KG1 (cell line): ENCODE measurements around the gene MYO1E.
"Not testable (repeated sequence)": the region's sequence is repeated elsewhere in the genome, so short reads cannot be mapped to it uniquely, and the experiment has no call there.

Experiments used
- DNase-seq: peaks from one replicate; lab custom pipeline; 2025; lab: John Stamatoyannopoulos, UW

Gene MYO1E

GRCh38 chr15:59372352-59373211 is at the start of gene MYO1E:
Gene MYO1E (minus strand): TSS chr15:59372871. CDS start chr15:59372500, 371 bp downstream.
- DNase-seq: no peak

- DNase-seq: no peak
Observed at GRCh38 chr15:59420986-59421618, 48.4 kb upstream of the MYO1E start.

GRCh38 chr15:59420108-59420507 is 47.4 kb upstream of the MYO1E start:
- no peak for DNase-seq

DNA sequence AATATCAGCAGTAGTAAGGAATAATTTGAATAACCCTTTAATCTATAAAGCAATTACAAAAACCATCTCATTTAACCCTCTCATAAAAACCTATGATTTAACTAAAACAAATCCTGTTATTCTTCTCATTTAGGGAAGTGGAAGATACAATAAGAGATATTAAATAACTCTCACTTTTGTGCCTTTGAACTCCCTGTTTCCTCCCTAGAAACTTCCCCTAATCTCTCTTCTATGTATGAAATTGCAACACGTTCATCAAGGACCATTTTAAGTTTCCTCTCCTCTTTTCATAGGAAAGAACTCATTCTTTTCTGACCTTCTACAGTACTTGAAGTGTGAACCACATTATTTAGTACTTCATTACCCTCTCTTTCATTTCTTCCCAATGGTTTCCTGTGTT is 46.5 kb upstream of the MYO1E start:
- no peak for DNase-seq

DNA sequence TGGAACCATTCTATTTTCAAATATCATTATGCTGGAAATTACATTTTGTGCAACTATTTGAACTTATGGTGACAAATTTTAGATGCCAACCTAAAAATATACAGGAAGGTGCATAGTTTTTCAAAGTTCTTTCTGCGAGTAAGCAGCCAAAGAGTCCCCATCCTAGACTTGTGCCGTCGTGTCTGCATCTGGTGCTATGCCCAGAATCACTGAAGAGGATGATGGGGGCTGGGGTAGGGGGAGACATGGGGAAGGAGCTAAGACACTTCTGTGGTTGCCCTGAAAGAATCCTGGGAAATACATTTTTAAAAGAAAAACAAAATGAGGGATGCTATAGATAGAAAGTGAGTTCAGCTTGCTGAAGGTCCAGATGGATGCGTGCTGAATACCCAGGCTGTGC is 44.1 kb upstream of the MYO1E start:
- no peak for DNase-seq

DNA sequence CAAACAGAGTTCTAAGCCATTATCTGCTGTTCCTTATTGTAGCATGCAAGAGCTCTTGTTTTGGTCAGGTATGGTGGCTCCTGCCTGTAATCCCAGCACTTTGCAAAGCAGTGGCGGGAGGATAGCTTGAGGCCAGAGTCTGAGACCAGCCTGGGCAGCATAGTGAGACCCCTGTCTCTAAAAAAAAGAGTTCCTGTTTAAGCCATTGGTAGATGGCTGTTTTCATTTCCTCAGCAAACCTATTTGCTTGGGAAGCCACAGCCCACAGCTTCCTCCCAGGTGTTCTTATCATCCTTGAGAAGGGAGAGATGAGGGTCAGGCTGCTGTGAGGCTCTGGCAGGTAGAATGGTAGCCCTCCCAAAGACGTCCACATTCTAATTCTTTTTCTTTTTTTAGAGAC is 40.9 kb upstream of the MYO1E start:
- no peak for DNase-seq

GRCh38 chr15:59410391-59410896 is 37.8 kb upstream of the MYO1E start:
- no peak for DNase-seq

- DNase-seq: no peak
Observed at GRCh38 chr15:59407946-59408345, 35.3 kb upstream of the MYO1E start.

DNA sequence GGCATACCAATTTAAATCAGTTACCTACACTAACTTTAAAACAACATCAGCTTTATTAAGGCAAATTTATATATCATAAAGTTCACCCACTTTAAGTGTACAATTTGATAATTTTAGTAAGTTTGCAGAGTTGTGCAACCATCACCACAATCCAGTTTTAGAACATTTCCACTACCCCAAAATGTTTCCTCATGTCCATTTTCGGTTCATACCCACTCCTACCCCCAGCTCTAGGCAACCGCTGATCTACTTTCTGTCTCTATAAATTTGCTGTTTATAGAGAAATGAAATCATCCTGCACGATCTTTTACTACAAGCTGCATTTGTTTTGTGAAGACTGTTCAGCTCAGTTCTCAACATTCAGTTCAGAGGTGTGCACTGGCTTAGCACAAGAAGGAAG is 33.8 kb upstream of the MYO1E start:
- no peak for DNase-seq

DNA sequence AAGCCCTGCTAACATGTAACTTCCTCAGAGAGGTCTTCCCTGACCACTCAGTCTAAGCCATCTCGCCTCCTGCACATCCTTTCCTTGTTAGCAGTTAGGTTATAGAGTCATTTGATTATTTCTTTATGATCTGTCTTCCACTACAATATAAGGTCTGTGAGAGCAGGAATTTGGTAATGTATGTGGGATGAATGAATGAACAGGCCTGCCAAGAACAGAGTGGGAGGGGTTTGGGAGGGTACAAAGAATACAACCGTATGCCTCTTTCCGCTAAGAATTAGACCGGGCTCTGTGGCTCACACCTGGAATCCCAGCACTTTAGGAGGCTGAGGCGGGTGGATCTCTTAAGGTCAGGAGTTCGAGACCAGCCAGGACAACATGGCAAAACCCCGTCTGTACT is 32.4 kb upstream of the MYO1E start:
- DNase-seq: no peak

GRCh38 chr15:59401824-59402569 is 29.3 kb upstream of the MYO1E start:
- DNase-seq: no peak

GRCh38 chr15:59401051-59401823 is 28.6 kb upstream of the MYO1E start:
- not testable (repeated sequence) for DNase-seq

DNA sequence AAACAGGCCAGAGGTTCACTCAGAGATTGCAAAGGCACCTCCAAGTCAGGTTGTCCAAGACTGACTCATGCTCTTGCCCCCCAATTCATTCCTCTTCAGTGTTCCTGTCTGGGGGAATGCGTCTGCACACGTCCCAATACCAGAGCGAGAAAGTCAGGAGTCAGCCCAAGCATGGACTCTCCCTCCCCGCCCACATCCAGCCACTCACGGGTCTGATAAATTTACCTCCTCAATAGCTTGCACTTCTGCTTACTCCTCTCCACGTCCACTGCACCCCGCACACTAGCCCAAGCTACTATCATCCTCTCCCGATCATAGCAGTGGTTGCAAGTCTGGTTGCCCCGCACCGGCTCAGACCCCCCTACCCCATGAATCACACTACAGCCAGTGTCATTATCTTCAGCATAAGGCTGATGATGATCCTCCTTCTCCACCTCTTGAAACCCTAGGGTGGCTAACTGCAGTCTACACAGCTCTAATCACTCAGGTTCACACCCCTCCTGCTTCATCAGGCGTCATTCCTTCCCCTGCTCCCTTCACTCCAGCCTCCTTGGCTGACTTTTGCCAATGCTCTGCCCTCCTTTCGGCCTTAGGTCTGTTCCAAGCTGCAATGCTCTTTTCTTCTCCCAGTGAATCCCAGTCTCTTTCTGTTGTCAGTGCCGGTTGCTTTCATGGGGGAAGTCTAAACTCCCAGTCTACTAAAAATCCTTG is 27.6 kb upstream of the MYO1E start:
- no peak for DNase-seq

GRCh38 chr15:59399465-59400102 is 26.9 kb upstream of the MYO1E start:
- DNase-seq: no peak

GRCh38 chr15:59398220-59398619 is 25.5 kb upstream of the MYO1E start:
- no peak for DNase-seq

- no peak for DNase-seq
Observed at GRCh38 chr15:59396679-59397078, 24.0 kb upstream of the MYO1E start.

GRCh38 chr15:59396211-59396610 is 23.5 kb upstream of the MYO1E start:
- no peak for DNase-seq

DNA sequence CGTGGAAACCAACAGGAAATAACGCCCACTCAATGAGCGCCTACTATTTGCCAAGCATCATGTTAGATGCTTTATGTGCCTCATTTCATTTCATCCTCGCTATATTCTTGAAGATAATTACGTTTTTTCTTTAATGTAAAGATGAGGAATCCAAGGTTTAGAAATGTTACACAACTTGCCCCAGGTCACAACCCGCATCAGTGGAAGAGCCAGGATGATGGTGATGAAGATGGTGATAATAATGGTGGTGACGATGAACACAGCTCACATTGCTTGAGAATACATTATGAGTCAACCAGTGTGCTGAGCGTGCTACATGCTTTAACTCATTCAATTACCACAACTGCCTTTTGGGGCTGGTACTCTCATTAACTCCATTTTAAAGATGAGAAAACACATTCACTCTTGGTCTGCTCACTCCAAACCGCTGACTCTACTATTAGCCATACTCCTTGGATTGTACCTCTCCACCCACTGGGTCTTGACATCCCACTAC is 21.5 kb upstream of the MYO1E start:
- DNase-seq: no peak

DNA sequence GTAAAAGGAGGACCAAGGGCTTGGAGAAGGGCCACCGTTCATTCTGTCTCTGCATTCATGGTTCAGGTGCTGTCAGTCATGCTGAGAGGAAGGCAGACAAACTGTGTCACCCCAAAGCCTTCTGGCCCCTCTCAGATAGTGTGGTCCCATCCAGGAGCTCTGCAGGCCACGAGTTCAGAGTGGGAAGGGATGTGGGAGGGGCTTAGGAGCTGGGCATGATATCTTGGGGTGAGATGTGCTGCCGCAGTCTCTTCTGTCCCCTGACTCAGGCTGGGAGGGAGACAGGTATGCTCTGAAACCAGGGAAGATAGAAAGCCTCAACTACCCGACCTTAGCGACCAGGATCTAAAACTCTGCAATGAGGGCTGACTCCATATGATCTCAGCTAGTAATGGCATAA is 19.6 kb upstream of the MYO1E start:
- DNase-seq: no peak

DNA sequence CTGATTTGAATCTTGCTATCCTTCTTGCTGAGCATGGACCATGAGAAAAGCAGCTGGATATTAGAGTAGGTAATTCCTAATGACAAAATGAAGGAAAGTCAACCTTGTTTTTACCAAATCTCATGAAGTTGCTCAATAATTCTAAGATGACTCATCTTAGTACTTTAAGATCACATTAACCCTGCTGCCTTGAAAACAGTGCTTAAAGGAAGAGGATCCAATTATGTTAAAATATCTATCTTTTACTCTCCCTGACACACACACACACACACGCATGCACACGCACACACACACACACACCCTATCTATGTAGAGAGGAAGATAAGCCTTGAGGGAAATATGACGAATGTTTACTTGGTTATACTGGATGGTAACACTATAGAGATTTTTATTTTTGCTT is 16.0 kb upstream of the MYO1E start:
- no peak for DNase-seq
